ENCODE data around the gene CEP192. TPM values are rescaled to one million over a fixed set of nuclear protein-coding genes. Genes with fewer than 3 reads are reported as not detected.

CEP192 gene
- total and polyA plus RNA-seq, 10 of the 15 experiments (the other 5 are each of a cell fraction or from before 2014, with no cell fraction given): 15.4 to 58.2 (median 29.6) TPM

DNA sequence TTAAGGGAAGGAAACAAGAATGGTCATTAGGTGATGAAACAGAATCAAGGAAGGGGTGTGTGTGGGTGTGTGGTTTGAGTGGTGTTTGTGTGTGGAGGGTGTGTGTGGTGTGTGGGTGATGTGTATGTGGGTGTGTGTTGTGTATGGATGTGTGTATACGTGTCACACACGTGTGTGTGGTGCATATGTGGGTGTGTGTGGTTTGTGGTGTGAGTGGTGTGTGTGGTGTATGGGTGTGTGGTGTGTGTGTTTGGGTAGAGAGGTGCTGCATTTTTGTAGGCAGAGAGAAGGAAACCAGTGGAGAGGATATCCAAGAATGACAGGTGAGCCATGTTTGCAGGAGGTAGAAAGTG lies 1.1 kb upstream of the CEP192 start:
- no peaks in the 10 kb centered on the region for H4K20me1 ChIP-seq (ENCODE audit: control insufficient read depth, insufficient read depth)
- peaks cover 0 to 11% of the 10 kb centered on the region in 2 experiments; a peak in 1 of 4 replicates for H3K36me3 ChIP-seq (ENCODE audit: control insufficient read depth in 2 of 2, insufficient read depth in 2 of 2, low read length in 1 of 2)
- peak; percentile 0; the same call in 1 of the 3 replicates for ATAC-seq
- FAIRE-seq: no peak
- peak; percentile 30 for DNase-seq (ENCODE audit: low read depth, low spot score)
- H3K4me2 ChIP-seq (ENCODE audit: control insufficient read depth, insufficient read depth): peak overlapping the region; percentile 97
- no TSS peak for BruUV-seq (replicated peaks)
- ChIA-PET CTCF (interaction anchor here (1.2 to 1.7 kb wide), 2 partner anchors 9 to 25 kb away, joined by 3 to 7 read pairs; no protein-coding TSS in a partner anchor), RAD21 (ENCODE audit: unreplicated experiment) (no interaction called here), POLR2A (interaction anchor here (0.6 to 1.8 kb wide), 6 partner anchors 8 to 680 kb away, joined by 3 to 6 read pairs (median 4); partner anchors contain the start of genes PTPN2 and SEH1L), SMC1A (ENCODE audit: uncharacterized antibody, unreplicated experiment) (interaction anchor here (1.7 kb wide), 1 partner anchor 9 kb away, joined by 8 read pairs; no protein-coding TSS in a partner anchor)
- no peak overlapping the region for H3K27ac ChIP-seq (ENCODE audit: control insufficient read depth, insufficient read depth)
- no peaks in the 10 kb centered on the region for H3K27me3 ChIP-seq (replicated peaks in 1 of 2; ENCODE audit: control insufficient read depth in 2 of 2, insufficient read depth in 2 of 2, low read length in 1 of 2)
- in situ Hi-C loops (cut with MboI) (no loop called here), intact Hi-C loops (cut with micrococcal nuclease; ENCODE audit: unreplicated experiment) (loop anchor here (2.0 to 10.0 kb wide), 5 partner anchors 39 to 745 kb away; partner anchors contain the start of gene PTPN2)
- H3K9ac ChIP-seq (ENCODE audit: control insufficient read depth, insufficient read depth, low read length): no peak overlapping the region; the same call in 1 of the 2 replicates
- no peaks in the 10 kb centered on the region; the same call in 2 of the 3 replicates for H3K9me3 ChIP-seq (replicated peaks; ENCODE audit: control insufficient read depth, insufficient read depth, low read length)
- WGBS (ENCODE audit: insufficient coverage, insufficient replicate concordance, low lambda C conversion rate, missing lambda C conversion rate): 0% methylated on average over 2 of the region's 2 CpGs
- peaks cover 3% of the 10 kb centered on the region; the same call in 1 of the 2 replicates for H3K4me1 ChIP-seq (ENCODE audit: control insufficient read depth, insufficient read depth, low read length)
- peak overlapping the region; percentile 75 for H3K4me3 ChIP-seq
- H3K79me2 ChIP-seq (ENCODE audit: control insufficient read depth, insufficient read depth, low read length): peaks cover 40% of the 10 kb centered on the region
- H2AFZ ChIP-seq (ENCODE audit: control insufficient read depth, low read depth, low read length): no peak overlapping the region
- no peak for TF ChIP-seq KDM1A (IDR thresholded peaks at IDR 0.05; ENCODE audit: borderline replicate concordance)
- no peak for TF ChIP-seq EED (IDR thresholded peaks at IDR 0.05; ENCODE audit: low read depth)
- no peak for TF ChIP-seq FOS (IDR thresholded peaks at IDR 0.05; ENCODE audit: borderline replicate concordance, extremely low read depth, insufficient read length)
- TF ChIP-seq SP1 (IDR thresholded peaks at IDR 0.05; ENCODE audit: low read depth, low read length): no peak
- TF ChIP-seq POLR2AphosphoS5 (IDR thresholded peaks at IDR 0.05; ENCODE audit: low read length): no peak; the same call in 1 of the 2 replicates
- no peak for TF ChIP-seq CHD4 (IDR thresholded peaks at IDR 0.05)
- no peak for TF ChIP-seq ZNF384 (IDR thresholded peaks at IDR 0.05; ENCODE audit: borderline replicate concordance, low read depth, low read length)
- TF ChIP-seq ZZZ3 (IDR thresholded peaks at IDR 0.05; ENCODE audit: control insufficient read depth, insufficient read length, low read depth): no peak
- TF ChIP-seq NRF1 (conservative IDR thresholded peaks at IDR 0.05; ENCODE audit: low read depth, low read length): no peak
- TF ChIP-seq CBX5 (IDR thresholded peaks at IDR 0.05; ENCODE audit: low read depth): no peak
- no peak for TF ChIP-seq SIX5 (IDR thresholded peaks at IDR 0.05; ENCODE audit: low read depth, low read length, severe bottlenecking)
- TF ChIP-seq, protein P1, sequence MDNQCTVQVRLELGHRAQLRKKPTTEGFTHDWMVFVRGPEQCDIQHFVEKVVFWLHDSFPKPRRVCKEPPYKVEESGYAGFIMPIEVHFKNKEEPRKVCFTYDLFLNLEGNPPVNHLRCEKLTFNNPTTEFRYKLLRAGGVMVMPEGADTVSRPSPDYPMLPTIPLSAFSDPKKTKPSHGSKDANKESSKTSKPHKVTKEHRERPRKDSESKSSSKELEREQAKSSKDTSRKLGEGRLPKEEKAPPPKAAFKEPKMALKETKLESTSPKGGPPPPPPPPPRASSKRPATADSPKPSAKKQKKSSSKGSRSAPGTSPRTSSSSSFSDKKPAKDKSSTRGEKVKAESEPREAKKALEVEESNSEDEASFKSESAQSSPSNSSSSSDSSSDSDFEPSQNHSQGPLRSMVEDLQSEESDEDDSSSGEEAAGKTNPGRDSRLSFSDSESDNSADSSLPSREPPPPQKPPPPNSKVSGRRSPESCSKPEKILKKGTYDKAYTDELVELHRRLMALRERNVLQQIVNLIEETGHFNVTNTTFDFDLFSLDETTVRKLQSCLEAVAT (IDR thresholded peaks at IDR 0.05): peak; percentile 97
- no peak for TF ChIP-seq SMAD5 (IDR thresholded peaks at IDR 0.05; ENCODE audit: low read depth)
- TF ChIP-seq, protein P2, sequence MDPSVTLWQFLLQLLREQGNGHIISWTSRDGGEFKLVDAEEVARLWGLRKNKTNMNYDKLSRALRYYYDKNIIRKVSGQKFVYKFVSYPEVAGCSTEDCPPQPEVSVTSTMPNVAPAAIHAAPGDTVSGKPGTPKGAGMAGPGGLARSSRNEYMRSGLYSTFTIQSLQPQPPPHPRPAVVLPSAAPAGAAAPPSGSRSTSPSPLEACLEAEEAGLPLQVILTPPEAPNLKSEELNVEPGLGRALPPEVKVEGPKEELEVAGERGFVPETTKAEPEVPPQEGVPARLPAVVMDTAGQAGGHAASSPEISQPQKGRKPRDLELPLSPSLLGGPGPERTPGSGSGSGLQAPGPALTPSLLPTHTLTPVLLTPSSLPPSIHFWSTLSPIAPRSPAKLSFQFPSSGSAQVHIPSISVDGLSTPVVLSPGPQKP (IDR thresholded peaks at IDR 0.05; ENCODE audit: low read depth, low read length): no peak
- no peak for TF ChIP-seq JUND (IDR thresholded peaks at IDR 0.05; ENCODE audit: low read depth, low read length)
- no peak for TF ChIP-seq ZNF274 (IDR thresholded peaks at IDR 0.05; ENCODE audit: insufficient read depth, insufficient read length)
- 0 out of 2 replicates have a peak, but pooled peaks have one; percentile 53 for TF ChIP-seq DPF2 (IDR thresholded peaks at IDR 0.05)
- no peak for TF ChIP-seq BACH1 (IDR thresholded peaks at IDR 0.05; ENCODE audit: borderline replicate concordance)
- TF ChIP-seq NFYB (IDR thresholded peaks at IDR 0.05; ENCODE audit: insufficient read depth, low read depth, low read length): no peak
- TF ChIP-seq ESRRA (IDR thresholded peaks at IDR 0.05; ENCODE audit: low read length): no peak
- TF ChIP-seq EP300 (IDR thresholded peaks at IDR 0.05; ENCODE audit: borderline replicate concordance in 1 of 2, control insufficient read depth in 1 of 2, low read depth in 2 of 2, low read length in 2 of 2): 0 out of 4 replicates have a peak, but pooled peaks of 1 of the 2 experiments have one; percentile 26
